PC-9 (cell line): ENCODE data around the gene PLAC9.

Source experiments
- CTCF ChIP-seq: fragments of 200-600 bp; sonication (generic); conservative IDR thresholded peaks from 2 replicates; pipeline ENCODE4 v1.6.1; 2017; ENCODE audit warnings: mixed run types, antibody characterized with exemption, mild to moderate bottlenecking, moderate library complexity
- EZH2 ChIP-seq: fragments of 200-600 bp; sonication (generic); IDR thresholded peaks from 2 replicates; pipeline ENCODE4 v1.8.0; 2017; ENCODE audit warnings: antibody characterized with exemption, low read depth

- no peak for TF ChIP-seq CTCF
- TF ChIP-seq EZH2 = no peak
Measured at GRCh38 chr10:80152820-80153219, 20.3 kb downstream of the PLAC9 start.
